CD4-positive, CD25-positive, alpha-beta regulatory T cell (primary cell): ENCODE measurements around the gene KLHL7. TPM values are rescaled to one million over a fixed set of nuclear protein-coding genes. Genes with fewer than 3 reads are reported as not detected.

Experiments used
- polyA plus RNA-seq, 4 donors: library from polyadenylated mRNA; unstranded; fragments of 300-500 nt; fragmentation: Illumina TruSeq; gene quantifications; one replicate each; pipeline ENCODE4 v1.2.3, GENCODE V29; 2021
- total RNA-seq: library from RNA; stranded (reverse); gene quantifications from one replicate; pipeline ENCODE4 v1.2.3, GENCODE V29; 2022

KLHL7 gene
- total and polyA plus RNA-seq, 5 donors from 2014 or later, result 19.7 to 32.4 (median 25.9) TPM

Other genes starting within 250 kb of the KLHL7 start
- 38.6 TPM for gene HYCC1, start 91.7 kb upstream of the KLHL7 start, total RNA-seq
- 10 to 100 TPM; 12.8 to 19.7 (median 15.5) TPM for gene HYCC1, start 91.7 kb upstream of the KLHL7 start, polyA plus RNA-seq
- 25.6 TPM for gene NUP42, start 76.3 kb downstream of the KLHL7 start, total RNA-seq
- 10 to 100 TPM; 31.8 to 55.6 (median 44.5) TPM for gene NUP42, start 76.3 kb downstream of the KLHL7 start, polyA plus RNA-seq
- gene GPNMB, start 141.0 kb downstream of the KLHL7 start, total RNA-seq, result not detected
- gene GPNMB, start 141.0 kb downstream of the KLHL7 start, polyA plus RNA-seq, result under 1 TPM in 1 of 4 donors, not detected in 3; 0.66 TPM
- 34.3 TPM for gene MALSU1, start 193.6 kb downstream of the KLHL7 start, total RNA-seq
- gene MALSU1, start 193.6 kb downstream of the KLHL7 start, polyA plus RNA-seq, result 10 to 100 TPM; 72.6 to 86.2 (median 80.6) TPM